ENCODE results near the gene DENND2D.

The DENND2D gene

DNA sequence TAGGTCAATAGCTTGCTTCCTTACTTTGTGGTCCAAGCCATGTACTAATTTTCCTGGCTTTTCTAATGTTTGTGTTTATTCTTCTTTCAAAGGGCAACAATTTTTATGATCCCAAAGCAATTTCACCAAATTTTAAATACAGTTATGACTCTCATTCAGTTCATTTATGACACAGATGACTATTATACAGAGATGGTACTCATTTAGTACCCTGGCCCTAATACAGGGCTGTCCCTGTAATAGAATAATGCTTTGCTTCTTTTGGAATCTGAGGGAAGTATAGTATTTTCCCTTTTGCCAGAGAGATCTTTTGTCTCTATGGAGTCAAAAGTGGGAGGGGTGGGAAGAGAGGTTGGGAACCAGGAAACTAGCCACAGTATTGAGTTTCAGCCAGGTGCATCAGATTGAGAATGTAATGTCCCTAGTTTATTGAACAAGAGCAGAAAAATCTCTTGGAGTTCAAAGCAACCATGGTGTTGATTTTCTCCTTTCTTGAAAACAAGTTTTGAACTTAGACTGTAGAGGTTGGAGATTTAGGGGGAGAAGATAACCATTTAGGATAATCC, 20.4 kb downstream of the DENND2D start:
- Histone ChIP-seq H3K4me3 (ENCODE audit: insufficient read depth, low read depth, low read length) (no peak overlapping the region), H3K36me3 (ENCODE audit: control insufficient read depth, insufficient read depth, low read length) (no peaks in the 10 kb centered on the region), H3K4me1 (ENCODE audit: control insufficient read depth, insufficient read depth, low read length) (no peaks in the 10 kb centered on the region), H3K27me3 (ENCODE audit: control insufficient read depth, insufficient read depth, low read length, poor library complexity, severe bottlenecking) (no peaks in the 10 kb centered on the region), H3K9me3 (ENCODE audit: control insufficient read depth, low read length) (no peaks in the 10 kb centered on the region), H3K27ac (ENCODE audit: insufficient read depth, low read depth, low read length, poor library complexity, severe bottlenecking) (no peak overlapping the region)

DNA sequence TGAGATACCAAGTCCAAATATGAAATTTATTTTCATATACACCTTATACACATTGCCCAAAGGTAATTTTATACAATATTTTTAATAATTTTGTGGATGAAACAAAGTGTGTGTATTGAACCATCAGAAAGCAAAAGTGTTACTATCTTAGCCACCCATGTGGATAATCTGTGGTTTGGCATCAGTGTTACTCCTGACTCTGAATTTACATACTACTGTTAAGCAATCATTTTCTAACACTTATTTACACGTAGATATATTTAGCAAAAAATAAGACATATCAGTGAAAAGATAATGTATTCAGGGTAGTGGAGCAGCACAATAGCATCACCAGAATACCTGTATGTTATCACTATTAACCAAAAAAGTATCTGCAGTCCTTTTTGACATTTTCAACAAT, 23.8 kb downstream of the DENND2D start:
- no peaks in the 10 kb centered on the region for H3K4me1 ChIP-seq (ENCODE audit: control insufficient read depth, insufficient read depth, low read length)
- no peaks in the 10 kb centered on the region for H3K9me3 ChIP-seq (ENCODE audit: control insufficient read depth, low read length)
- H3K36me3 ChIP-seq (ENCODE audit: control insufficient read depth, insufficient read depth, low read length), result peaks cover 8% of the 10 kb centered on the region
- no CpG with 5 or more reads among the region's 1 CpG for whole genome bisulfite sequencing, 2 experiments
- no peaks in the 10 kb centered on the region for H3K27me3 ChIP-seq (ENCODE audit: control insufficient read depth, insufficient read depth, low read length, poor library complexity, severe bottlenecking)
- no peak overlapping the region for H3K27ac ChIP-seq (ENCODE audit: insufficient read depth, low read depth, low read length, poor library complexity, severe bottlenecking)
- no peak overlapping the region for H3K4me3 ChIP-seq (ENCODE audit: insufficient read depth, low read depth, low read length)

DNA sequence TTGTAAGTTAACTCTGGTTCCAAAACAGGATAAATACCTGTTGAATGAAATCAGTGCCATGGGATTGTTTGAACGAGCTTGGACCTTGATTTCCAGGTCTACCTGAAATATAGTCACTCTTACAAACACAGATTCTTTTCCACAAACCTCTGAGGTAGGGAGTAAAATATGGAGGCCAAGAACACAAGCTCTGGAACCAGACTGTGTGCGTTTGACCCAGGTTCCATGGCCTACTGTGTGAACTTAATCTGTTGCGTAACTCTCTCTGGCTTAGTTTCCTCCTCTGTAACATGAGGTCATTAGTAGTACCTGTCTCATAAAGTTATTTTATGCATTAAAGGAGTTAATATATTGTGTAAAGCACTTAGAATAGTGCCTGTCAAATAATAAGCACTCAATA, 25.1 kb downstream of the DENND2D start:
- 90 to 97% methylated on average over 2 to 3 of the region's 3 CpGs for WGBS, 2 experiments
- no peaks in the 10 kb centered on the region for H3K27me3 ChIP-seq (ENCODE audit: control insufficient read depth, insufficient read depth, low read length, poor library complexity, severe bottlenecking)
- H3K4me1 ChIP-seq (ENCODE audit: control insufficient read depth, insufficient read depth, low read length), result no peaks in the 10 kb centered on the region
- H3K4me3 ChIP-seq (ENCODE audit: insufficient read depth, low read depth, low read length), result no peak overlapping the region
- no peak overlapping the region for H3K27ac ChIP-seq (ENCODE audit: insufficient read depth, low read depth, low read length, poor library complexity, severe bottlenecking)
- peaks cover 8% of the 10 kb centered on the region for H3K36me3 ChIP-seq (ENCODE audit: control insufficient read depth, insufficient read depth, low read length)
- H3K9me3 ChIP-seq (ENCODE audit: control insufficient read depth, low read length), result no peaks in the 10 kb centered on the region

DNA sequence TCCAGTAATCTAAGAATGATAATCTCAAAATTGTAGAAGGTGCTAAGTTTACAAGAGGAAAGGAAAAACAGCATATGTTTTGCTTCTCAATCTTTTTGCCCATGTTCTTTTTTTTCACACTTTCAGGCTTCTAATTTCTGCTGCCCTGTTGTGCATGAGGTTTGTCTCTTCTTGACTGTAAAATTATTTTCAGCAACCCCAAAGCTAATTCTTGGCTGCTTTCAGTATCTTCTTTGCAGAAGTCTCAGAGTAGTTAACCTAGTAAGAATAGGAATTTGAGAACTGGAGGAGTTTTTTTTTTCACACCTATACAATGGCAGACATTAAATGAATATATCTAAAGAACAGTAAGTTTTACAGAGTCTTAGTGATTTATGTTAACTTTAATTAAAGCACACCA, 26.4 kb downstream of the DENND2D start:
- Histone ChIP-seq H3K27me3 (ENCODE audit: control insufficient read depth, insufficient read depth, low read length, poor library complexity, severe bottlenecking) (no peaks in the 10 kb centered on the region), H3K9me3 (ENCODE audit: control insufficient read depth, low read length) (no peaks in the 10 kb centered on the region), H3K36me3 (ENCODE audit: control insufficient read depth, insufficient read depth, low read length) (peaks cover 8% of the 10 kb centered on the region), H3K27ac (ENCODE audit: insufficient read depth, low read depth, low read length, poor library complexity, severe bottlenecking) (no peak overlapping the region), H3K4me1 (ENCODE audit: control insufficient read depth, insufficient read depth, low read length) (no peaks in the 10 kb centered on the region), H3K4me3 (ENCODE audit: insufficient read depth, low read depth, low read length) (no peak overlapping the region)

DNA sequence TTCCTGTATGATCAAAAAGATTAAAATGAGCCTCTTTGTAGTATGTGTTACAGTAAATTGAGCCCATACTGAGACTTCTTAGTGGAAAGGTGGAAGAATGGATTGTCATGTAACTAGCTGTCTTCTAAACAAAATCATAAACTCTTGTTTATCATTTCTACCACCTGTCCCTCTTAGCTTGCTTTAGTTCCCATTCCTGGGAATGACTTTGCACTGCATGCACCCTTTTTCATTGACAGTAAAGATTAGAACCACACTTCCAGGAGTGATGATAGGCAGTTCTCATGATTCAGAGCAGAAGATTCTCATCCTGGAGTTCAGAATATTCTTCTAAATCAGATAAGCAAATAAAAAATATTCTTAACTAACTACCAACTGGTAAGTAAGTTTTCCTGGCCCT, 28.0 kb downstream of the DENND2D start:
- Histone ChIP-seq H3K4me3 (ENCODE audit: insufficient read depth, low read depth, low read length) (no peak overlapping the region), H3K27ac (ENCODE audit: insufficient read depth, low read depth, low read length, poor library complexity, severe bottlenecking) (no peak overlapping the region), H3K9me3 (ENCODE audit: control insufficient read depth, low read length) (no peaks in the 10 kb centered on the region), H3K27me3 (ENCODE audit: control insufficient read depth, insufficient read depth, low read length, poor library complexity, severe bottlenecking) (no peaks in the 10 kb centered on the region), H3K4me1 (ENCODE audit: control insufficient read depth, insufficient read depth, low read length) (no peaks in the 10 kb centered on the region), H3K36me3 (ENCODE audit: control insufficient read depth, insufficient read depth, low read length) (peaks cover 13% of the 10 kb centered on the region)

DNA sequence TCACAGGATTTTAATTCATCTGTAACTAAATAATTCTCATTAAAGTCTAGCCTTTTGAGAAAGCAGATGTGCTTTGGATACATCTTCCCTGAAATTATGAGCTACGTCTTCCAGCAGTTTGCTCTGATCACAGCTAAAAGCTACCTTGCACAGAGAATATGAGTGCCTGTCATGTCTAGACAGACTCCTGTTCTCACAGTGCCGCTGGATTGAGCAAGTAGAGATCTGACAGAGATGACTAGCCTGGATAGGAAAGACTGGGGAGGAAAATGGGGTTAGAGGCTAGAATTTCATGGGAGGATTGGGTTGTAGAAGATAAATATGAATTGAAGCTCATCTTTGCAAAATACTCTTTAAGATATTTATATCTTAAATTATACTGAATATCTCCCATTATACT, 36.3 kb downstream of the DENND2D start:
- no peak overlapping the region for H3K4me3 ChIP-seq (ENCODE audit: insufficient read depth, low read depth, low read length)
- no peaks in the 10 kb centered on the region for H3K27me3 ChIP-seq (ENCODE audit: control insufficient read depth, insufficient read depth, low read length, poor library complexity, severe bottlenecking)
- no peaks in the 10 kb centered on the region for H3K4me1 ChIP-seq (ENCODE audit: control insufficient read depth, insufficient read depth, low read length)
- 95 to 100% methylated on average over 2 of the region's 2 CpGs for WGBS, 2 experiments
- no peaks in the 10 kb centered on the region for H3K9me3 ChIP-seq (ENCODE audit: control insufficient read depth, low read length)
- H3K36me3 ChIP-seq (ENCODE audit: control insufficient read depth, insufficient read depth, low read length), result peaks cover 8% of the 10 kb centered on the region
- H3K27ac ChIP-seq (ENCODE audit: insufficient read depth, low read depth, low read length, poor library complexity, severe bottlenecking), result no peak overlapping the region

GRCh38 chr1:111163363-111163762, 37.1 kb downstream of the DENND2D start:
- WGBS, 2 experiments, result 88 to 96% methylated on average over 4 of the region's 4 CpGs
- Histone ChIP-seq H3K27ac (ENCODE audit: insufficient read depth, low read depth, low read length, poor library complexity, severe bottlenecking) (no peak overlapping the region), H3K9me3 (ENCODE audit: control insufficient read depth, low read length) (no peaks in the 10 kb centered on the region), H3K27me3 (ENCODE audit: control insufficient read depth, insufficient read depth, low read length, poor library complexity, severe bottlenecking) (no peaks in the 10 kb centered on the region), H3K4me3 (ENCODE audit: insufficient read depth, low read depth, low read length) (no peak overlapping the region), H3K36me3 (ENCODE audit: control insufficient read depth, insufficient read depth, low read length) (peaks cover 7% of the 10 kb centered on the region), H3K4me1 (ENCODE audit: control insufficient read depth, insufficient read depth, low read length) (no peaks in the 10 kb centered on the region)

DNA sequence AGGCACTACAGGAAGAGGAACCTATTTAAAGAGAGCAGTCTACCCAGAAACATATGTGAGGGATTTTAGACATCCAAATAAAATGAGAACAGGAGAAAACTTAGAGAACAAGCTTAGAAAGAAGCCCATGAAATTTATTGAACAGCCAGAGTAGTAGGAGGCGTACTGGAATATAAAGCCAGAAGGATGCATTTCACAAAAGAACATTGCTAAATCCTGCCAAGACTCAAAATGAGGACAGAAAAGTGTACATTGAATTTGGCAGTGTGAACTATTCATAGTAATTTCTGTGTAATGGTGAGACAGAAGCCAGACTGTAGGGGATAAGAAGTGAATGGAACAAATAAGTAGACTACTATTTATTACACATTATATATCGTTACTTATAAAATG, 38.0 kb downstream of the DENND2D start:
- Histone ChIP-seq H3K4me1 (ENCODE audit: control insufficient read depth, insufficient read depth, low read length) (no peaks in the 10 kb centered on the region), H3K36me3 (ENCODE audit: control insufficient read depth, insufficient read depth, low read length) (peaks cover 3% of the 10 kb centered on the region), H3K4me3 (ENCODE audit: insufficient read depth, low read depth, low read length) (no peak overlapping the region), H3K9me3 (ENCODE audit: control insufficient read depth, low read length) (no peaks in the 10 kb centered on the region), H3K27ac (ENCODE audit: insufficient read depth, low read depth, low read length, poor library complexity, severe bottlenecking) (no peak overlapping the region), H3K27me3 (ENCODE audit: control insufficient read depth, insufficient read depth, low read length, poor library complexity, severe bottlenecking) (no peaks in the 10 kb centered on the region)
- WGBS, 2 experiments, result 98% methylated on average over 2 of the region's 2 CpGs

- 85 to 91% methylated on average over 1 of the region's 1 CpG for WGBS, 2 experiments
- H3K9me3 ChIP-seq (ENCODE audit: control insufficient read depth, low read length), result no peaks in the 10 kb centered on the region
- H3K4me1 ChIP-seq (ENCODE audit: control insufficient read depth, insufficient read depth, low read length), result no peaks in the 10 kb centered on the region
- H3K4me3 ChIP-seq (ENCODE audit: insufficient read depth, low read depth, low read length), result no peak overlapping the region
- no peaks in the 10 kb centered on the region for H3K27me3 ChIP-seq (ENCODE audit: control insufficient read depth, insufficient read depth, low read length, poor library complexity, severe bottlenecking)
- H3K27ac ChIP-seq (ENCODE audit: insufficient read depth, low read depth, low read length, poor library complexity, severe bottlenecking), result no peak overlapping the region
- H3K36me3 ChIP-seq (ENCODE audit: control insufficient read depth, insufficient read depth, low read length), result peaks cover 3% of the 10 kb centered on the region
Observed at GRCh38 chr1:111161843-111162487, 38.5 kb downstream of the DENND2D start.

DNA sequence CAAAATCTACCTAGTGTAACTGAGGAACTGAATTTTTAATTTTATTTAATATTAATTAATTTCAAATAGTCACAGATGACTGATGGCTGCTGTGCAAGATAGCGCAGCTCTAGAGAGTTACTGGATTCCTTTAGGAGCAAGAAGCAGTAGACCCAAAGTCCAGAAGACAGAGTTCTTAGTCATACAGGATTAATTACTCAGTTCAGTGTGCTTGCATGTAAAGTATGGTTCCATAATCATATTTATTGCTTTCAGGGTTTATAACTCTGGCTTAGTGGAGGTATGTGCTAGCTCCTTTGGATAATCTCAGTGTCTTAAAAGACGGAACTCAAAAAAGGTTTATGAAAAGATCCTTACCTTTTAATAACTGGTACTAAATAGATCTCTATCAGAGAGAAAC, 43.0 kb downstream of the DENND2D start:
- 90% methylated on average over 2 of the region's 2 CpGs for WGBS, 2 experiments
- H3K27me3 ChIP-seq (ENCODE audit: control insufficient read depth, insufficient read depth, low read length, poor library complexity, severe bottlenecking), result no peaks in the 10 kb centered on the region
- H3K36me3 ChIP-seq (ENCODE audit: control insufficient read depth, insufficient read depth, low read length), result peaks cover 16% of the 10 kb centered on the region
- H3K4me1 ChIP-seq (ENCODE audit: control insufficient read depth, insufficient read depth, low read length), result no peaks in the 10 kb centered on the region
- no peak overlapping the region for H3K4me3 ChIP-seq (ENCODE audit: insufficient read depth, low read depth, low read length)
- H3K27ac ChIP-seq (ENCODE audit: insufficient read depth, low read depth, low read length, poor library complexity, severe bottlenecking), result no peak overlapping the region
- no peaks in the 10 kb centered on the region for H3K9me3 ChIP-seq (ENCODE audit: control insufficient read depth, low read length)

Measured in ectodermal cell (in vitro differentiated cells).